ENCODE results near the gene TFF2.

The TFF2 gene

GRCh38 chr21:42352441-42353095 lies 1.8 kb upstream of the TFF2 start:
- H3K4me3 ChIP-seq (ENCODE audit: low read length), result no peak overlapping the region
- no peak for TF ChIP-seq CTCF (conservative IDR thresholded peaks at IDR 0.05; ENCODE audit: low read length)
- DNase-seq (ENCODE audit: low read depth), result no peak

- no peak for TF ChIP-seq CTCF (conservative IDR thresholded peaks at IDR 0.05; ENCODE audit: low read length)
- no peak for DNase-seq (ENCODE audit: low read depth)
- H3K4me3 ChIP-seq (ENCODE audit: low read length), result no peak overlapping the region
These were observed 1.0 kb upstream of the TFF2 start for GRCh38 chr21:42351626-42352440.

DNA sequence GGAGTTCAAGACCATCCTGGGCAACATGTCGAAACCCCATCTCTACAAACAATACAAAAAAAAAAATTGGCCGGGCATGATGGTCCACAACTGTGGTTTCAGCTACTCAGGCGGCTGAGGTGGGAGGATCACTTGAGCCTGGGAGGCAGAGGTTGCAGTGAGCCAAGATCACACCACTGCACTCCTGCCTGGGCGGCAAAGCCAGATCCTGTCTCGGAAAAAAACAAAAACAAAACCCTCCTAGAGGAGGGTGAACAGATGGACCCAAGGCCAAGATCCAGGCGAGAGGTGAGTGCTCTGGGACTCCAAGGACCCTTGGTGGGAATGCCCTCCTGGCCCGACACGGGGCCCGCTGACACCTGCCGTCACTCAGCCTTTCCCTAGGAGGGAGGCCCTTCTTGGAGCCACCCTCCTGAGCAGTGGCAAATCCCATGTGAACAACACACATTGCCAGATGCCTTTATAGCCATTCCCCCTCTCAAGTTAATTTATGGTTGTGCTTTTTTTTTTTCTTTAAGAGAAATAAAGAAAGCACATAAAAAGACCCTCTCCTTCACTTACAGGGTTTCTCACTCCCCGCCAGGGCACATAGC lies 380 bp downstream of the TFF2 start:
- DNase-seq (ENCODE audit: low read depth), result no peak
- H3K4me3 ChIP-seq (ENCODE audit: low read length), result no peak overlapping the region
- TF ChIP-seq CTCF (conservative IDR thresholded peaks at IDR 0.05; ENCODE audit: low read length), result no peak

DNA sequence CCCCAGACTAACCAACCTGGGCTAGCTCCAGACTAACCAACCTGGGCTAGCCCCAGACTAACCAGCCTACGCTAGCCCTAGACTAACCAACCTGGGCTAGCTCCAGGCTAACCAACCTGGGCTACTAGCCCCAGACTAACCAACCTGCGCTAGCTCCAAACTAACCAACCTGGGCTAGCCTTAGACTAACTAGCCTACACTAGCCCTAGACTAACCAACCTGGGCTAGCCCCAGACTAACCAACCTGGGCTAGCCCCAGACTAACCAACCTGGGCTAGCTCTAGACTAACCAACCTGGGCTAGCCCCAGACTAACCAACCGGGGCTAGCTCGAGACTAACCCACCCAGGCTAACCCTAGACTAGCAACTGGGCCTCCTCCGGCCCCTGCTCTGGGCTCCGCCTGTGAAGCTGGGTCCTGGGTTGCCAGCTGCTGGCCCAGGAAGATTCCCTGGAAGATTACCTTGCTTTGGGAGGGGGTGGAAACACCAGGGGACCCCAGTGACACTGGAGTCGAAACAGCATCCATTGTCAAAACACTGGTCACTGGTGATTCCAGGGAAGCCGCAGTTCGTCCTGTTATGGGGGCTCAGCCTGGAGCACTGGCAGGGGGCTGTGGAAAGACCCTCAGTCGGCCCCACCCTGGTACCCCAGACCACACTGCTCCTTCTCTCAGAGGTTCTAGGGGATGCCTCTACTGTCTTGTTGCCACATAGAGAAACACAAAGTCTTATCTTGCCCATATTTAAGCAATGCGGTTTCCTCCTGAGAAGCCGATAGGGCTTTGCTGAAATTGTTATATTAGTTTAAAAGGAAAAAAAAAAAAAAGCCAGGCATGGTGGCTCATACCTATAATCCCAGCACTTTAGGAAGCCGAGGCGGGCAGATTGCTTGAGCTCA lies 1.1 kb downstream of the TFF2 start:
- no peak for TF ChIP-seq CTCF (conservative IDR thresholded peaks at IDR 0.05; ENCODE audit: low read length)
- no peak overlapping the region for H3K4me3 ChIP-seq (ENCODE audit: low read length)
- DNase-seq (ENCODE audit: low read depth), result no peak

DNA sequence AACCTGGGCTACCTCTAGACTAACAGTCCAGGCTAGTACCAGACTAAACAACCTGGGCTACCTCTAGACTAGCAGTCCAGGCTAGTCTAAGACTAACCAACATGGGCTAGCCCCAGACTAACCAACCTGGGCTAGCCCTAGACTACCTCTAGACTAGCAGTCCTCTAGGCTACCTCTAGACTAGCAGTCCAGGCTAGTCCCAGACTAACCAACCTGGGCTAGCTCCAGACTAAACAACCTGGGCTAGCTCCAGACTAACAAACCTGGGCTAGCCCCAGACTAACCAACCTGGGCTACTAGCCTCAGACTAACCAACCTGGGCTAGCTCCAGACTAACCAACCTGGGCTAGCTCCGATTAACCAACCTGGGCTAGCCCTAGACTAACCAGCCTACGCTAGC lies 2.0 kb downstream of the TFF2 start:
- TF ChIP-seq CTCF (conservative IDR thresholded peaks at IDR 0.05; ENCODE audit: low read length), result no peak
- DNase-seq (ENCODE audit: low read depth), result no peak
- no peak overlapping the region for H3K4me3 ChIP-seq (ENCODE audit: low read length)

DNA sequence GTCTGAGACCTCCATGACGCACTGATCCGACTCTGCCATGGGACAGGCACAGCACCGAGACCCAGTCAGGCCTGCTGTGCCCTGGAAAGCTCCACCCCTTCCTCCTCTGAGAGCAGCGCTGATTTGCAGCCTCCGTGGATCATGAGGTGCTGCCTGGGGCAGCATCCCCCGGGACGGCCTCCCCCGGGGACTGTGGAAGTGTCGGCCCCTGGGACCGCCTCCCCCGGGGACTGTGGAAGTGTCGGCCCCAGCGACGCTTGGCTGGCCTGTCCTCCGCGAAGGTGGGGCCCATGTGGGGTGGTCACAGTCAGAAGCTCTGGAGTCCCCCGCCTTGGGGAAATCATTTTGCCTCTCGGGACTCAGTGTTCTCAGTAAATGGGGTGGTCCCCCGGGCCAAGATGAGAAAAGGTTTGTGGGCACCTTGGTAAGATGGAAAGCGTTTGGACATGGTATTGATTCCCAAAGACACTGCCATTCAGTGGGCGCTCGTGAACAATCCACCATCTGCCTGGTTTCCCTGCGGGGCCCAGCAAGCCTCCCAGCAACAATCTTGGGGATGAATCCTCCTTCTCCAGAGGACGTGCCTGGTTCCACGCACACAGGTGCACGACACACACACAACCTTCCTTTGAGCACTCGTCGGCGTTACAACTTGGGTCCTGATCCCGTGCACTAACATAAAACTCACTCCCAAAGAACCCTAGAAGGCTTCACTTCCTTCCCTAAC lies 3.0 kb downstream of the TFF2 start:
- no peak for TF ChIP-seq CTCF (conservative IDR thresholded peaks at IDR 0.05; ENCODE audit: low read length)

More for the DNA sequence above, 3.0 kb downstream of the TFF2 start:
- no peak for DNase-seq (ENCODE audit: low read depth)
- no peak overlapping the region for H3K4me3 ChIP-seq (ENCODE audit: low read length)

Measured in AG10803 (cell line).